Measurements from ENCODE around the gene RPS25. TPM values are rescaled to one million over a fixed set of nuclear protein-coding genes. Genes with fewer than 3 reads are reported as not detected.

The RPS25 gene
- total RNA-seq, 1 donor from 2014 or later: 609 TPM

GRCh38 chr11:119054418-119054817, 36.3 kb upstream of the RPS25 start:
- no peaks in the 10 kb centered on the region for H3K27me3 Mint-ChIP-seq (ENCODE audit: low read depth)
- peaks cover 31% of the 10 kb centered on the region for H3K36me3 Mint-ChIP-seq (ENCODE audit: low read depth)
- DNase-seq (ENCODE audit: low spot score): no peak
- H3K4me3 Mint-ChIP-seq (ENCODE audit: unreplicated experiment): peak overlapping the region; percentile 21
- TF ChIP-seq CTCF (IDR thresholded peaks at IDR 0.05): no peak
- H3K9me3 Mint-ChIP-seq (ENCODE audit: low read depth): no peaks in the 10 kb centered on the region
- H3K27ac Mint-ChIP-seq (ENCODE audit: unreplicated experiment): no peak overlapping the region
- peaks cover 31% of the 10 kb centered on the region for H3K4me1 Mint-ChIP-seq (ENCODE audit: low read depth)

- H3K27me3 Mint-ChIP-seq (ENCODE audit: low read depth): no peaks in the 10 kb centered on the region
- H3K9me3 Mint-ChIP-seq (ENCODE audit: low read depth): no peaks in the 10 kb centered on the region
- peaks cover 17% of the 10 kb centered on the region for H3K4me1 Mint-ChIP-seq (ENCODE audit: low read depth)
- TF ChIP-seq CTCF (IDR thresholded peaks at IDR 0.05): no peak
- H3K27ac Mint-ChIP-seq (ENCODE audit: unreplicated experiment): peak overlapping the region; percentile 29
- no peak for DNase-seq (ENCODE audit: low spot score)
- H3K36me3 Mint-ChIP-seq (ENCODE audit: low read depth): peaks cover 43% of the 10 kb centered on the region
- no peak overlapping the region for H3K4me3 Mint-ChIP-seq (ENCODE audit: unreplicated experiment)
Measured at GRCh38 chr11:119052163-119052814, 34.1 kb upstream of the RPS25 start.

- no peak for DNase-seq (ENCODE audit: low spot score)
- no peak overlapping the region for H3K27ac Mint-ChIP-seq (ENCODE audit: unreplicated experiment)
- peaks cover 48% of the 10 kb centered on the region for H3K36me3 Mint-ChIP-seq (ENCODE audit: low read depth)
Measured at GRCh38 chr11:119051440-119052162, 33.5 kb upstream of the RPS25 start.

GRCh38 chr11:119049081-119049480, 30.9 kb upstream of the RPS25 start:
- H3K4me1 Mint-ChIP-seq (ENCODE audit: low read depth): no peaks in the 10 kb centered on the region
- no peaks in the 10 kb centered on the region for H3K9me3 Mint-ChIP-seq (ENCODE audit: low read depth)
- H3K4me3 Mint-ChIP-seq (ENCODE audit: unreplicated experiment): no peak overlapping the region
- DNase-seq (ENCODE audit: low spot score): no peak
- no peaks in the 10 kb centered on the region for H3K27me3 Mint-ChIP-seq (ENCODE audit: low read depth)
- no peak for TF ChIP-seq CTCF (IDR thresholded peaks at IDR 0.05)
- H3K27ac Mint-ChIP-seq (ENCODE audit: unreplicated experiment): no peak overlapping the region
- peaks cover 56% of the 10 kb centered on the region for H3K36me3 Mint-ChIP-seq (ENCODE audit: low read depth)

More at GRCh38 chr11:119051440-119052162, 33.5 kb upstream of the RPS25 start:
- Mint-ChIP-seq H3K4me3 (ENCODE audit: unreplicated experiment) (no peak overlapping the region), H3K27me3 (ENCODE audit: low read depth) (no peaks in the 10 kb centered on the region), H3K9me3 (ENCODE audit: low read depth) (no peaks in the 10 kb centered on the region), H3K4me1 (ENCODE audit: low read depth) (peaks cover 17% of the 10 kb centered on the region)
- no peak for TF ChIP-seq CTCF (IDR thresholded peaks at IDR 0.05)

GRCh38 chr11:119048644-119049043, 30.5 kb upstream of the RPS25 start:
- Mint-ChIP-seq H3K27ac (ENCODE audit: unreplicated experiment) (no peak overlapping the region), H3K36me3 (ENCODE audit: low read depth) (peaks cover 52% of the 10 kb centered on the region), H3K4me1 (ENCODE audit: low read depth) (no peaks in the 10 kb centered on the region), H3K9me3 (ENCODE audit: low read depth) (no peaks in the 10 kb centered on the region), H3K4me3 (ENCODE audit: unreplicated experiment) (no peak overlapping the region), H3K27me3 (ENCODE audit: low read depth) (no peaks in the 10 kb centered on the region)
- no peak for TF ChIP-seq CTCF (IDR thresholded peaks at IDR 0.05)
- DNase-seq (ENCODE audit: low spot score): no peak
